Endodermal cell (in vitro differentiated cells): ENCODE measurements around the gene TNFAIP2. TPM values are rescaled to one million over a fixed set of nuclear protein-coding genes. Genes with fewer than 3 reads are reported as not detected.
A peak's percentile ranks its signal among the peaks of the same experiment; 100 is the strongest.
"Not testable (repeated sequence)": the region's sequence is repeated elsewhere in the genome, so short reads cannot be mapped to it uniquely, and the experiment has no call there.

Experiments used
- DNase-seq: peaks from one replicate; pipeline ENCODE4 v3.0.0-alpha.2; 2017
- H3K27ac ChIP-seq: 2 replicates; pipeline ENCODE4 v1.5.1; 2013; ENCODE audit warnings: mild to moderate bottlenecking, low read depth, low read length, moderate library complexity
- H3K27me3 ChIP-seq: 2 replicates; pipeline ENCODE4 v1.6.1; 2013; ENCODE audit warnings: mild to moderate bottlenecking, low read length, moderate library complexity; ENCODE audit not compliant: insufficient read depth, control insufficient read depth, poor library complexity, severe bottlenecking
- H3K36me3 ChIP-seq: 2 replicates; pipeline ENCODE4 v1.7.0; 2013; ENCODE audit warnings: mild to moderate bottlenecking, low read length, moderate library complexity; ENCODE audit not compliant: control insufficient read depth, insufficient read depth
- H3K4me1 ChIP-seq: one replicate; pipeline ENCODE4 v1.7.0; 2013; ENCODE audit warnings: low read length; ENCODE audit not compliant: control insufficient read depth, insufficient read depth
- H3K4me3 ChIP-seq: 2 replicates; pipeline ENCODE4 v1.5.1; 2013; ENCODE audit warnings: mild to moderate bottlenecking, low read length, moderate library complexity
- H3K9ac ChIP-seq: 2 replicates; pipeline ENCODE4 v1.6.1; 2013; ENCODE audit warnings: mild to moderate bottlenecking, low read length, moderate library complexity; ENCODE audit not compliant: poor library complexity, severe bottlenecking; ENCODE audit errors: extremely low read depth
- H3K9me3 ChIP-seq: 2 replicates; pipeline ENCODE4 v1.6.1; 2013; ENCODE audit warnings: mild to moderate bottlenecking, low read length, moderate library complexity; ENCODE audit not compliant: control insufficient read depth
- H3K27ac Mint-ChIP-seq: 2 replicates; pipeline ENCODE4 v1.8.0; 2020; ENCODE audit warnings: mixed read lengths
- H3K27me3 Mint-ChIP-seq: 2 replicates; pipeline ENCODE4 v1.8.0; 2021; ENCODE audit warnings: mild to moderate bottlenecking, mixed read lengths; ENCODE audit not compliant: insufficient read depth
- H3K36me3 Mint-ChIP-seq: 2 replicates; pipeline ENCODE4 v1.8.0; 2020; ENCODE audit warnings: low read depth, mixed read lengths
- H3K4me1 Mint-ChIP-seq: 2 replicates; pipeline ENCODE4 v1.8.0; 2020; ENCODE audit warnings: mixed read lengths
- H3K4me3 Mint-ChIP-seq: 2 replicates; pipeline ENCODE4 v1.8.0; 2020; ENCODE audit warnings: mild to moderate bottlenecking, moderate library complexity, mixed read lengths
- H3K9me3 Mint-ChIP-seq: 2 replicates; pipeline ENCODE4 v1.8.0; 2020; ENCODE audit warnings: mild to moderate bottlenecking, mixed read lengths
- WGBS, 2 experiments: methylation state at CpG; one replicate each; pipeline versions ENCODE4 v1.1.5 to v1.1.7; 2013; ENCODE audit warnings: missing lambda C conversion rate in 2 of 2, mixed read lengths in 1 of 2; ENCODE audit not compliant: insufficient coverage in 1 of 2, insufficient read length in 1 of 2; 5-methylcytosine and 5-hydroxymethylcytosine counted together
- total RNA-seq, 2 donors: library from RNA; stranded (reverse); fragmentation: NEBNext Ultra II Directional in 1 of 2; extraction: Animal tissue kit (Norgen Biotek cat#: 25700) in 1 of 2; gene quantifications; 2 replicates in 1 of 2; 3 replicates in 1 of 2; pipeline ENCODE4 v1.2.1, GENCODE V29; 2021
- TF ChIP-seq, protein P1 (sequence below): fragments of 200-600 bp; sonication (generic); conservative IDR thresholded peaks from 2 replicates; pipeline ENCODE4 v1.5.0; 2021; ENCODE audit warnings: antibody characterized with exemption, mild to moderate bottlenecking

Gene TNFAIP2
- total RNA-seq, 2 donors from 2014 or later = 16.8 to 19.4 TPM

DNA sequence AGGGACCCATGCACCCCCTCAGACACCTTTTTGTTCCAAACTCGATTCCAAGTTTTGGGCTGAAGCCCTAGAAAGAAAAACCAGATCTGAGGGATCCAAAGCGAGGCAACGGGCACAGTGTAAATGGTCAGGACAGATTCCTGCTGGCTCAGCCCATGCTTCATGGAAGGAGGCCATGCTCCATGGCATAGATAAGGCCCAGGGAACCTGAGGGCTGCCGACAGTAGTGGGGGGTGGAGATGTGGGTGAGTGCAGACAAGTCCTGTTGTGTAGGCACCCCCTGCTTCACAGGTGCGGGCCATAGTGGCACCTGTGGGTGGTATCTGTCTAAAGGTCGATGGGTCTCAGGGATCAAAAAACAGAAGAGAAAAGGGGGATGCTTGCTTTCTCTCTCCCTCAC is 42.1 kb downstream of the TNFAIP2 start:
- Mint-ChIP-seq H3K4me1 (no peaks in the 10 kb centered on the region), H3K27ac (no peak overlapping the region), H3K4me3 (no peak overlapping the region), H3K9me3 (peaks cover 45% of the 10 kb centered on the region), H3K36me3 (no peaks in the 10 kb centered on the region), H3K27me3 (peaks cover 22% of the 10 kb centered on the region)
- 92% methylated on average over 3 to 6 of the region's 6 CpGs for WGBS, 2 experiments
- peaks cover 47% of the 10 kb centered on the region for H3K9me3 ChIP-seq
- TF ChIP-seq, protein P1, sequence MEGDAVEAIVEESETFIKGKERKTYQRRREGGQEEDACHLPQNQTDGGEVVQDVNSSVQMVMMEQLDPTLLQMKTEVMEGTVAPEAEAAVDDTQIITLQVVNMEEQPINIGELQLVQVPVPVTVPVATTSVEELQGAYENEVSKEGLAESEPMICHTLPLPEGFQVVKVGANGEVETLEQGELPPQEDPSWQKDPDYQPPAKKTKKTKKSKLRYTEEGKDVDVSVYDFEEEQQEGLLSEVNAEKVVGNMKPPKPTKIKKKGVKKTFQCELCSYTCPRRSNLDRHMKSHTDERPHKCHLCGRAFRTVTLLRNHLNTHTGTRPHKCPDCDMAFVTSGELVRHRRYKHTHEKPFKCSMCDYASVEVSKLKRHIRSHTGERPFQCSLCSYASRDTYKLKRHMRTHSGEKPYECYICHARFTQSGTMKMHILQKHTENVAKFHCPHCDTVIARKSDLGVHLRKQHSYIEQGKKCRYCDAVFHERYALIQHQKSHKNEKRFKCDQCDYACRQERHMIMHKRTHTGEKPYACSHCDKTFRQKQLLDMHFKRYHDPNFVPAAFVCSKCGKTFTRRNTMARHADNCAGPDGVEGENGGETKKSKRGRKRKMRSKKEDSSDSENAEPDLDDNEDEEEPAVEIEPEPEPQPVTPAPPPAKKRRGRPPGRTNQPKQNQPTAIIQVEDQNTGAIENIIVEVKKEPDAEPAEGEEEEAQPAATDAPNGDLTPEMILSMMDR = no peak
- no peak overlapping the region for H3K9ac ChIP-seq
- H3K27ac ChIP-seq = no peak overlapping the region
- H3K36me3 ChIP-seq = no peaks in the 10 kb centered on the region
- H3K27me3 ChIP-seq = no peaks in the 10 kb centered on the region
- DNase-seq = no peak
- H3K4me3 ChIP-seq = no peak overlapping the region
- H3K4me1 ChIP-seq = no peaks in the 10 kb centered on the region

DNA sequence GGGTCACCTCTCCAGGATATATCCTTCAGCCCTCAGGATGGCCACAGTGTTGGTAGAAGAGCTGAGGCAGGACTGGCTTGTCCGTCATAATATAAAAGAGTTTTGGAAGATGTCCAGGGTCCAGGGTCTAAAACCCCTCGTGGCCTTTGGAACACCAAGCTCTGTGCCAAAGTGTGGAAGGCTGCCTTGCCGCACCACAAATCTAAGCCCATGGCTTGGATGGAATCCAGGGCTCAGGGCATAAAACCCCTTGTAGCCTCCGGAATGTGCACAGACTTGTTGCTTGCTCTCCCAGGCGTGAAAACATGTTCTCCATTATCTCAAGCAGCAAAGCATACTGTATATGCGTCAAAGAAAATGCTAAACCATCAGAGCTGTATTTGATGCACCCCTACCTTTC is 46.7 kb downstream of the TNFAIP2 start:
- Histone ChIP-seq H3K4me1 (no peaks in the 10 kb centered on the region), H3K27me3 (no peaks in the 10 kb centered on the region), H3K27ac (no peak overlapping the region), H3K9ac (no peak overlapping the region), H3K4me3 (peak overlapping the region; percentile 38), H3K9me3 (peaks cover 71% of the 10 kb centered on the region), H3K36me3 (no peaks in the 10 kb centered on the region)
- H3K4me3 Mint-ChIP-seq = no peak overlapping the region
- peaks cover 71% of the 10 kb centered on the region for H3K9me3 Mint-ChIP-seq
- TF ChIP-seq, protein P1 = no peak
- no peaks in the 10 kb centered on the region for H3K4me1 Mint-ChIP-seq
- H3K27me3 Mint-ChIP-seq = peaks cover 17% of the 10 kb centered on the region
- no peaks in the 10 kb centered on the region for H3K36me3 Mint-ChIP-seq
- no peak overlapping the region for H3K27ac Mint-ChIP-seq
- DNase-seq = no peak
- WGBS, 2 experiments = 84 to 89% methylated on average over 6 of the region's 6 CpGs

DNA sequence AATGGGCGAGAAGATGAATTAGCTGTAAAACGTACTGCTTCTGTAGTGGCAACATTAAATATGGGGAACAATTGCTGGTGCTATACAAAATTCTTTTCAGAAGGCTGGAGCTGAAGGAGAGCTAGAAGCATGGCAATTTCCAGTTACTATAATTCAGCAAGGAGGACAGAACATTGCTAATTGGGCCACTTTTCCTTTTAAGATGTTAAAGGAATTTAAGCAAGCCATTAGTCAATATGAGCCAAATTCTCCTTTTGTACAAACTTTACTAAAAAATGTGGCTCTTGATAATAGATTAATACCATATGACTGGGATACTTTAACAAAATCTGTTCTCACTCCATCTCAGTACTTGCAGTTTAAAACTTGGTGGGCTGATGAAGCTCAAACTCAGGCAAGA is 47.9 kb downstream of the TNFAIP2 start:
- not testable (repeated sequence) for H3K27ac ChIP-seq, H3K27me3 ChIP-seq, H3K36me3 ChIP-seq, H3K36me3 Mint-ChIP-seq, DNase-seq, H3K4me1 ChIP-seq, H3K4me3 ChIP-seq, H3K4me3 Mint-ChIP-seq, H3K27ac Mint-ChIP-seq, H3K9ac ChIP-seq, H3K4me1 Mint-ChIP-seq
- peaks cover 19% of the 10 kb centered on the region for H3K27me3 Mint-ChIP-seq
- peaks cover 77% of the 10 kb centered on the region for H3K9me3 ChIP-seq
- 71 to 93% methylated on average over 1 to 2 of the region's 2 CpGs for WGBS, 2 experiments
- H3K9me3 Mint-ChIP-seq = peaks cover 83% of the 10 kb centered on the region

DNA sequence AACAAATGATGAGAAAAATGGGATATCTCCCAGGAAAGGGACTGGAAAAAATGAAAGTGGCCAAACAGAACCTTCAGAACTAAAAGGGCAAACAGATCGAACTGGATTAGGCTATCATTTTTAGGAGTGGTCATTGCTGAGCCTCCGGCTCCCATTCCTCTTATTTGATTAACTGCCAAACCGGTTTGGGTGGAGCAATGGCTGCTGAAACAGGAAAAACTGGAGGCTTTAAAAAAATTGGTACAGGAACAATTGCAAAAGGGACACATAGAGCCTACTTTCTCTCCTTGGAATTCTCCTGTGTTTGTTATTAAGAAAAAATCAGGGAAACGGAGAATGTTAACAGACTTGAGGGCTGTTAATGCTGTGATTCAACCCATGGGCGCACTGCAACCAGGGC is 49.7 kb downstream of the TNFAIP2 start:
- peaks cover 76% of the 10 kb centered on the region for H3K9me3 ChIP-seq
- H3K27me3 ChIP-seq = no peaks in the 10 kb centered on the region
- 90 to 100% methylated on average over 1 to 5 of the region's 5 CpGs for WGBS, 2 experiments
- H3K27ac ChIP-seq = no peak overlapping the region
- no peak overlapping the region for H3K9ac ChIP-seq
- no peak for DNase-seq
- H3K36me3 Mint-ChIP-seq = peaks cover 2% of the 10 kb centered on the region
- H3K4me3 ChIP-seq = no peak overlapping the region
- H3K4me1 Mint-ChIP-seq = no peaks in the 10 kb centered on the region
- TF ChIP-seq, protein P1 = no peak
- no peaks in the 10 kb centered on the region for H3K4me1 ChIP-seq
- peaks cover 91% of the 10 kb centered on the region for H3K9me3 Mint-ChIP-seq
- H3K27ac Mint-ChIP-seq = no peak overlapping the region
- H3K4me3 Mint-ChIP-seq = no peak overlapping the region
- no peaks in the 10 kb centered on the region for H3K36me3 ChIP-seq
- H3K27me3 Mint-ChIP-seq = peaks cover 16% of the 10 kb centered on the region

DNA sequence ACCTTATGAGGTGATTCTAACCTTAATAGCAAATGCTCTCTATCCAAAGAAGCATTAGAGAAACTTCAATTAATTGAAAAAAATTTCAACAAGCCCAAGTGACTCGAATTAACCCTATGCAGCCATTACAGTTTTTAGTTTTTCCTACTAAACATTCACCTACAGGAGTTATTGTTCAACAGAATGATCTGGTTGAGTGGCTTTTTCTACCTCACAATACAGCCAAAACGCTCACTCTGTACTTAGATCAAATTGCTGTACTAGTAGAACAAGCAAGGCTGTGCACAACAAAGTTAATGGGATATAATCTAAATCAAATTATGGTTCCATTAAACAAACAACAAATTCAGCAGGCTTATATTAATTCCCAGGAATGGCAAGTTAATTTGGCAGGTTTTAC is 50.6 kb downstream of the TNFAIP2 start:
- H3K27ac Mint-ChIP-seq = not testable (repeated sequence)

More for the DNA sequence above, 50.6 kb downstream of the TNFAIP2 start:
- H3K4me1 ChIP-seq, H3K4me1 Mint-ChIP-seq, H3K9ac ChIP-seq, H3K4me3 Mint-ChIP-seq, H3K27me3 ChIP-seq, DNase-seq, H3K27ac ChIP-seq, H3K36me3 Mint-ChIP-seq, H3K36me3 ChIP-seq, H3K4me3 ChIP-seq: not testable (repeated sequence)
- Mint-ChIP-seq H3K9me3 (peaks cover 81% of the 10 kb centered on the region), H3K27me3 (peaks cover 14% of the 10 kb centered on the region)
- peaks cover 67% of the 10 kb centered on the region for H3K9me3 ChIP-seq
- 57 to 71% methylated on average over 1 to 2 of the region's 2 CpGs for WGBS, 2 experiments
